Prostate gland (tissue), 2 donors: ENCODE data around the gene DLEC1.

Experiments
- CTCF ChIP-seq, 4 experiments: fragments of 200-600 bp in 2 of 4; fragments of 450-650 bp in 2 of 4; sonication (generic) in 2 of 4; IDR thresholded peaks; 1 replicate in 3 of 4; 2 replicates in 1 of 4; pipeline ENCODE4 v1.5.1; 2016 to 2019; ENCODE audit warnings: antibody characterized with exemption in 4 of 4, mild to moderate bottlenecking in 2 of 4, moderate library complexity in 2 of 4
- POLR2AphosphoS5 ChIP-seq: sonication (generic); formaldehyde crosslinking; IDR thresholded peaks from one replicate; pipeline ENCODE4 v1.6.1; 2017; ENCODE audit warnings: antibody characterized with exemption

DNA sequence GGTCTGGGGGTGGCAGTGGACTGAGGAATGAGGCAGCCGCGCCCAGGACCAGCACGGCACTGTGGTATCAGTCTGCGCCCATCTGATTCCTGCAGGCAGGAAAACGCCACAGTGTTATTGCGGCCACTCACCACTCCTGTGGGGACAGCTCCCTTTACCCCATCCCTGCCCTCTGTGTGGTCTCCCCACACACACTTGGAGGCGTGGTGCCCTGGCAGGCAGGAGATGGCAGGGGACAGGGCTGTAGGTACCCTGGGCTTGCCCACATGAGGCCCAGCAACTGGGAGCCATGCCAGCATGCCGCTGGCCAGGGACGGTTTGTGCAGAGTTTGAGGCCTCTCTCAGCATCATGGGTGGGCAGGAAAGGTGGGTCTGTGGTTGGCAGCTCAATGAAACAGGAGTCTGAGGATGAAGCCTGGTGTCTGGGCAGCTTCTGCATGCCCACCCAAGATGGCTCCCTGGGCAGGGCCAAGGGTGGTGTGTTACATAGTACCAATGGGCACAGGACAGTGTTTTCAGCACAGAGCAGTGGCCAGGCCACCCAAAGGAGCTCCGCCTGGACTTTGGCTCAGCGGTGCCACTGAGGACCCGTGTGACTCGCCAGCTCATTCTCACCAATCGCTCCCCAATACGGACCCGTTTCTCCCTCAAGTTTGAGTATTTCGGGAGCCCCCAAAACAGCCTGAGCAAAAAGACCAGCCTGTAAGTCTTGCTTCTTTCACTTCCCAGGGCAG is 70.7 kb downstream of the DLEC1 start:
- TF ChIP-seq POLR2AphosphoS5: no peak
- no peak for TF ChIP-seq CTCF (IDR thresholded peaks at IDR 0.05)
